K562 (cell line): ENCODE measurements around the gene ARHGEF7. TPM values are rescaled to one million over a fixed set of nuclear protein-coding genes. Genes with fewer than 3 reads are reported as not detected.

ENCODE experiments used
- ELF1 ChIP-seq: fragments of 200-800 bp; sonication (Bioruptor generic); IDR thresholded peaks from 2 replicates; pipeline ENCODE4 v1.6.1; 2016; ENCODE audit warnings: missing genetic modification characterization, missing compliant biosample characterization
- FOXA1 ChIP-seq: fragments of 450-650 bp; IDR thresholded peaks from 2 replicates; pipeline ENCODE4 v1.6.1; 2016; ENCODE audit warnings: mild to moderate bottlenecking, borderline replicate concordance
- JUN ChIP-seq, 2 experiments: sonication (generic) in 1 of 2; formaldehyde crosslinking in 1 of 2; IDR thresholded peaks; 2 replicates each; pipeline versions ENCODE4 v1.6.1 to v1.8.0; 2012 to 2022; ENCODE audit warnings: borderline replicate concordance in 2 of 2, mild to moderate bottlenecking in 2 of 2, improper control_type of control experiment in 1 of 2, low read depth in 1 of 2, low read length in 1 of 2, missing genetic modification reagents in 1 of 2
- NRF1 ChIP-seq, 2 experiments: fragments of 450-650 bp; IDR thresholded peaks in 1 of 2; conservative IDR thresholded peaks in 1 of 2; 2 replicates each; pipeline ENCODE4 v1.6.1; 2014; ENCODE audit warnings: mild to moderate bottlenecking in 2 of 2
- POLR2H ChIP-seq: IDR thresholded peaks from 2 replicates; pipeline ENCODE4 v1.6.1; 2016; ENCODE audit warnings: missing genetic modification characterization, low read depth, mild to moderate bottlenecking, control low read depth, missing compliant biosample characterization, moderate library complexity
- RHOXF2B ChIP-seq: fragments of 250-450 bp; sonication (Bioruptor Pico); conservative IDR thresholded peaks from 2 replicates; pipeline ENCODE4 v1.5.1; 2021
- RNF2 ChIP-seq: sonication (generic); IDR thresholded peaks from 2 replicates; pipeline ENCODE4 v1.6.1; 2016
- SUPT5H ChIP-seq: fragments of 450-650 bp; IDR thresholded peaks from 2 replicates; pipeline ENCODE4 v1.6.1; 2016
- ZNF232 ChIP-seq: sonication (generic); formaldehyde crosslinking; IDR thresholded peaks from 2 replicates; pipeline ENCODE4 v1.8.0; 2022; ENCODE audit warnings: mild to moderate bottlenecking, missing genetic modification reagents
- ZNF589 ChIP-seq: fragments of 200-800 bp; sonication (Bioruptor generic); IDR thresholded peaks from 2 replicates; pipeline ENCODE4 v1.6.1; 2016; ENCODE audit warnings: low read depth, missing genetic modification characterization, missing compliant biosample characterization
- polyA plus RNA-seq, 8 experiments: library from polyadenylated mRNA; depleted of rRNA in 4 of 8; stranded (reverse) in 5 of 8; unstranded in 3 of 8; fragments of >200 nt; fragmentation: Nextera tagmentation in 2 of 8; fragmentation: Illumina TruSeq in 1 of 8; extraction: Ambion mirVana in 2 of 8; extraction: Trizol in 1 of 8; gene quantifications; 2 replicates each; pipeline versions ENCODE4 v1.2.1 to v1.2.3, GENCODE V29; 2011 to 2014; ENCODE audit warnings: inconsistent platforms in 1 of 8, missing spikeins in 1 of 8
- total RNA-seq, 7 experiments: library from RNA; depleted of rRNA in 6 of 7; stranded (reverse); fragments of >200 nt in 6 of 7; fragmentation: Illumina TruSeq in 2 of 7; extraction: Trizol in 2 of 7; gene quantifications; 2 replicates each; pipeline versions ENCODE4 v1.2.1 to v1.2.3, GENCODE V29; 2011 to 2021; ENCODE audit warnings: low replicate concordance in 1 of 7
- TF ChIP-seq, protein P1 (sequence below), 2 experiments: fragments of 450-650 bp; conservative IDR thresholded peaks; 2 replicates each; pipeline ENCODE4 v1.6.1; 2017; ENCODE audit warnings: mild to moderate bottlenecking in 2 of 2, moderate library complexity in 2 of 2
- TF ChIP-seq, protein P2 (sequence below): fragments of 250-450 bp; sonication (Bioruptor Pico); IDR thresholded peaks from 2 replicates; pipeline ENCODE4 v1.4.0; 2020; ENCODE audit warnings: mild to moderate bottlenecking
- TF ChIP-seq, protein P3 (sequence below), 2 experiments: IDR thresholded peaks; 2 replicates each; pipeline ENCODE4 v1.6.1; 2011; ENCODE audit warnings: borderline replicate concordance in 1 of 2, control low read depth in 1 of 2, low read depth in 1 of 2, low read length in 1 of 2, mild to moderate bottlenecking in 1 of 2, mixed read lengths in 1 of 2, moderate library complexity in 1 of 2; ENCODE audit not compliant: insufficient read depth in 1 of 2, insufficient read length in 1 of 2, poor library complexity in 1 of 2, severe bottlenecking in 1 of 2; ENCODE audit errors: extremely low read depth in 1 of 2

The ARHGEF7 gene
- total and polyA plus RNA-seq, 9 of the 15 experiments (the other 6 are each of a cell fraction or from before 2014, with no cell fraction given), result 2.1 to 26.8 (median 17.5) TPM

- TF ChIP-seq, protein P1, sequence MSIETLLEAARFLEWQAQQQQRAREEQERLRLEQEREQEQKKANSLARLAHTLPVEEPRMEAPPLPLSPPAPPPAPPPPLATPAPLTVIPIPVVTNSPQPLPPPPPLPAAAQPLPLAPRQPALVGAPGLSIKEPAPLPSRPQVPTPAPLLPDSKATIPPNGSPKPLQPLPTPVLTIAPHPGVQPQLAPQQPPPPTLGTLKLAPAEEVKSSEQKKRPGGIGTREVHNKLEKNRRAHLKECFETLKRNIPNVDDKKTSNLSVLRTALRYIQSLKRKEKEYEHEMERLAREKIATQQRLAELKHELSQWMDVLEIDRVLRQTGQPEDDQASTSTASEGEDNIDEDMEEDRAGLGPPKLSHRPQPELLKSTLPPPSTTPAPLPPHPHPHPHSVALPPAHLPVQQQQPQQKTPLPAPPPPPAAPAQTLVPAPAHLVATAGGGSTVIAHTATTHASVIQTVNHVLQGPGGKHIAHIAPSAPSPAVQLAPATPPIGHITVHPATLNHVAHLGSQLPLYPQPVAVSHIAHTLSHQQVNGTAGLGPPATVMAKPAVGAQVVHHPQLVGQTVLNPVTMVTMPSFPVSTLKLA (conservative IDR thresholded peaks at IDR 0.05), result peak; percentile 38 to 78; a peak in 2 of 4 replicates
- TF ChIP-seq ZNF589 (CRISPR knock-in tag) (no peak), POLR2H (peak; percentile 63; the same call in 1 of the 2 replicates), ZNF232 (CRISPR knock-in tag) (0 out of 2 replicates have a peak, but pooled peaks have one; percentile 71), FOXA1 (no peak), RNF2 (peak; percentile 53; the same call in 1 of the 2 replicates), JUN (IDR thresholded peaks at IDR 0.05; ENCODE audit: borderline replicate concordance, low read depth, low read length) (no peak), JUN (CRISPR knock-in tag; IDR thresholded peaks at IDR 0.05; ENCODE audit: borderline replicate concordance) (no peak), ELF1 (tag) (peak; percentile 92), NRF1 (conservative IDR thresholded peaks at IDR 0.05 in 1 of 2, IDR thresholded peaks at IDR 0.05 in 1 of 2) (peak; percentile 53 to 68), RHOXF2B (no peak), SUPT5H (peak; percentile 86)
- TF ChIP-seq, protein P2, sequence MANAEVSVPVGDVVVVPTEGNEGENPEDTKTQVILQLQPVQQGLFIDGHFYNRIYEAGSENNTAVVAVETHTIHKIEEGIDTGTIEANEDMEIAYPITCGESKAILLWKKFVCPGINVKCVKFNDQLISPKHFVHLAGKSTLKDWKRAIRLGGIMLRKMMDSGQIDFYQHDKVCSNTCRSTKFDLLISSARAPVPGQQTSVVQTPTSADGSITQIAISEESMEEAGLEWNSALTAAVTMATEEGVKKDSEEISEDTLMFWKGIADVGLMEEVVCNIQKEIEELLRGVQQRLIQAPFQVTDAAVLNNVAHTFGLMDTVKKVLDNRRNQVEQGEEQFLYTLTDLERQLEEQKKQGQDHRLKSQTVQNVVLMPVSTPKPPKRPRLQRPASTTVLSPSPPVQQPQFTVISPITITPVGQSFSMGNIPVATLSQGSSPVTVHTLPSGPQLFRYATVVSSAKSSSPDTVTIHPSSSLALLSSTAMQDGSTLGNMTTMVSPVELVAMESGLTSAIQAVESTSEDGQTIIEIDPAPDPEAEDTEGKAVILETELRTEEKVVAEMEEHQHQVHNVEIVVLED, result peak; percentile 66
- TF ChIP-seq, protein P3, sequence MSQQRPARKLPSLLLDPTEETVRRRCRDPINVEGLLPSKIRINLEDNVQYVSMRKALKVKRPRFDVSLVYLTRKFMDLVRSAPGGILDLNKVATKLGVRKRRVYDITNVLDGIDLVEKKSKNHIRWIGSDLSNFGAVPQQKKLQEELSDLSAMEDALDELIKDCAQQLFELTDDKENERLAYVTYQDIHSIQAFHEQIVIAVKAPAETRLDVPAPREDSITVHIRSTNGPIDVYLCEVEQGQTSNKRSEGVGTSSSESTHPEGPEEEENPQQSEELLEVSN (IDR thresholded peaks at IDR 0.05; ENCODE audit: borderline replicate concordance in 1 of 2, extremely low read depth in 1 of 2, insufficient read depth in 1 of 2, insufficient read length in 1 of 2, low read depth in 1 of 2, low read length in 1 of 2, poor library complexity in 1 of 2, severe bottlenecking in 1 of 2), result peak; percentile 35 to 70
These were observed 38.3 kb downstream of the ARHGEF7 start (continued) for GRCh38 chr13:111153279-111153976.
